HepG2 (cell line): ENCODE results near the gene CNTROB. TPM values are rescaled to one million over a fixed set of nuclear protein-coding genes. Genes with fewer than 3 reads are reported as not detected.

Experiments
- MEIS1 ChIP-seq: sonication (generic); formaldehyde crosslinking; IDR thresholded peaks from 2 replicates; pipeline ENCODE4 v1.9.0; 2021; ENCODE audit warnings: mild to moderate bottlenecking, missing genetic modification reagents, moderate library complexity, borderline replicate concordance
- NONO ChIP-seq, 2 experiments: fragments of 450-650 bp in 1 of 2; sonication (generic) in 1 of 2; formaldehyde crosslinking in 1 of 2; IDR thresholded peaks in 1 of 2; conservative IDR thresholded peaks in 1 of 2; 2 replicates each; pipeline versions ENCODE4 v1.6.1 to v1.8.0; 2017 to 2022; ENCODE audit warnings: mild to moderate bottlenecking in 1 of 2, missing genetic modification reagents in 1 of 2, moderate library complexity in 1 of 2
- PCBP1 ChIP-seq: fragments of 200-400 bp; formaldehyde crosslinking; IDR thresholded peaks from 2 replicates; pipeline ENCODE4 v1.6.1; 2017; ENCODE audit warnings: mild to moderate bottlenecking, low read depth, low read length, borderline replicate concordance
- POLR2A ChIP-seq, 2 experiments: IDR thresholded peaks; 2 replicates each; pipeline ENCODE4 v1.6.1; 2011; ENCODE audit warnings: low read depth in 2 of 2, low read length in 2 of 2, mild to moderate bottlenecking in 1 of 2, moderate library complexity in 1 of 2; ENCODE audit not compliant: insufficient read depth in 1 of 2
- SETDB1 ChIP-seq: sonication (generic); formaldehyde crosslinking; IDR thresholded peaks from 2 replicates; pipeline ENCODE4 v1.5.1; 2020; ENCODE audit warnings: missing genetic modification reagents, mild to moderate bottlenecking, borderline replicate concordance
- THAP8 ChIP-seq: sonication (generic); formaldehyde crosslinking; IDR thresholded peaks from 2 replicates; pipeline ENCODE4 v1.5.1; 2020; ENCODE audit warnings: missing genetic modification reagents, mild to moderate bottlenecking, borderline replicate concordance
- TSC22D2 ChIP-seq: sonication (generic); formaldehyde crosslinking; IDR thresholded peaks from 2 replicates; pipeline ENCODE4 v1.5.1; 2020; ENCODE audit warnings: missing genetic modification reagents, mild to moderate bottlenecking, borderline replicate concordance
- ZFP91 ChIP-seq: sonication (generic); formaldehyde crosslinking; IDR thresholded peaks from 2 replicates; pipeline ENCODE4 v1.9.0; 2022; ENCODE audit warnings: missing genetic modification reagents, mild to moderate bottlenecking, borderline replicate concordance
- ZFX ChIP-seq: sonication (generic); formaldehyde crosslinking; IDR thresholded peaks from 2 replicates; pipeline ENCODE4 v1.4.0; 2020; ENCODE audit warnings: mild to moderate bottlenecking, low read depth, missing genetic modification reagents, moderate library complexity
- ZNF577 ChIP-seq: sonication (generic); formaldehyde crosslinking; IDR thresholded peaks from 2 replicates; pipeline ENCODE4 v1.4.0; 2020; ENCODE audit warnings: mild to moderate bottlenecking, low read depth, missing genetic modification reagents, borderline replicate concordance
- ZNF597 ChIP-seq: sonication (generic); formaldehyde crosslinking; IDR thresholded peaks from 2 replicates; pipeline ENCODE4 v1.5.0; 2020; ENCODE audit warnings: missing genetic modification reagents
- ZNF773 ChIP-seq: sonication (generic); formaldehyde crosslinking; IDR thresholded peaks from 2 replicates; pipeline ENCODE4 v1.4.0; 2020; ENCODE audit warnings: missing genetic modification reagents, borderline replicate concordance
- polyA plus RNA-seq, 8 experiments: library from polyadenylated mRNA; depleted of rRNA in 3 of 8; stranded (reverse) in 7 of 8; unstranded in 1 of 8; fragments of >200 nt; fragmentation: Illumina TruSeq in 4 of 8; extraction: Trizol in 4 of 8; gene quantifications; 2 replicates each; pipeline versions ENCODE4 v1.2.1 to v1.2.3, GENCODE V29; 2011 to 2016; ENCODE audit warnings: low read depth in 4 of 8, missing spikeins in 1 of 8, mixed read lengths in 1 of 8; ENCODE audit not compliant: insufficient read depth in 1 of 8
- total RNA-seq, 5 experiments: library from RNA; depleted of rRNA; stranded (reverse); fragments of >200 nt; fragmentation: Illumina TruSeq; extraction: Trizol; gene quantifications; 2 replicates each; pipeline ENCODE4 v1.2.3, GENCODE V29; 2016; ENCODE audit warnings: low read depth in 1 of 5
- TF ChIP-seq, protein P1 (sequence below): sonication (generic); formaldehyde crosslinking; IDR thresholded peaks from 2 replicates; pipeline ENCODE4 v1.4.0; 2020; ENCODE audit warnings: mild to moderate bottlenecking, low read depth, missing genetic modification reagents
- TF ChIP-seq, protein P2 (sequence below): sonication (generic); formaldehyde crosslinking; IDR thresholded peaks from 2 replicates; pipeline ENCODE4 v1.8.1; 2023; ENCODE audit warnings: mild to moderate bottlenecking, inconsistent platforms, moderate library complexity, missing genetic modification reagents, borderline replicate concordance
- TF ChIP-seq, protein P3 (sequence below): sonication (generic); formaldehyde crosslinking; IDR thresholded peaks from 2 replicates; pipeline ENCODE4 v1.8.0; 2022; ENCODE audit warnings: mild to moderate bottlenecking, missing genetic modification reagents; ENCODE audit not compliant: insufficient replicate concordance
- TF ChIP-seq, protein P4 (sequence below): sonication (generic); formaldehyde crosslinking; IDR thresholded peaks from 2 replicates; pipeline ENCODE4 v1.8.0; 2022; ENCODE audit warnings: mild to moderate bottlenecking, missing genetic modification reagents, borderline replicate concordance

CNTROB gene
- total and polyA plus RNA-seq, 2 of the 13 experiments (the other 11 are each of a cell fraction or from before 2014, with no cell fraction given), result 21.2 to 24.1 TPM

DNA sequence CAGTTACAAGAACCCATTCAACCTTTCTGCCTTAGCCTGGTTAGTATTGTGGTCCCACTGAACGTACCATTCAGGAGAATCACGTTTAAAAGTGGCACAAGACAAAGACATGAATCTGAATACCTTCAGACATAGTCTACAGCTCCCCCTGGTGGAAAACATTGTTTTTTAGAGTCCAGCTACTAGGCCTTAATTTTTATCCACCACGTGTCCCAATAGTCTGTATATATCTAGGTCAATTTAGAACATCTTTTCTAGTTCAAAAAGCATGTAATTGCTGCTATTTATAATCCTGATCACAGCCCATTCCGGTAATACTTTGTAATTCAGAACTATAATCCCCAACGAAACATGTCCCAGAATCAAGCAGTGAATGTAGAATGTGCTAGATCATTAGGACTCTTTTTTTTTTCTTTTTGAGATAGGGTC lies 56.8 kb downstream of the CNTROB start (continued):
- TF ChIP-seq, protein P1, sequence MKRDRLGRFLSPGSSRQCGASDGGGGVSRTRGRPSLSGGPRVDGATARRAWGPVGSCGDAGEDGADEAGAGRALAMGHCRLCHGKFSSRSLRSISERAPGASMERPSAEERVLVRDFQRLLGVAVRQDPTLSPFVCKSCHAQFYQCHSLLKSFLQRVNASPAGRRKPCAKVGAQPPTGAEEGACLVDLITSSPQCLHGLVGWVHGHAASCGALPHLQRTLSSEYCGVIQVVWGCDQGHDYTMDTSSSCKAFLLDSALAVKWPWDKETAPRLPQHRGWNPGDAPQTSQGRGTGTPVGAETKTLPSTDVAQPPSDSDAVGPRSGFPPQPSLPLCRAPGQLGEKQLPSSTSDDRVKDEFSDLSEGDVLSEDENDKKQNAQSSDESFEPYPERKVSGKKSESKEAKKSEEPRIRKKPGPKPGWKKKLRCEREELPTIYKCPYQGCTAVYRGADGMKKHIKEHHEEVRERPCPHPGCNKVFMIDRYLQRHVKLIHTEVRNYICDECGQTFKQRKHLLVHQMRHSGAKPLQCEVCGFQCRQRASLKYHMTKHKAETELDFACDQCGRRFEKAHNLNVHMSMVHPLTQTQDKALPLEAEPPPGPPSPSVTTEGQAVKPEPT (CRISPR knock-in tag), result no peak
- TF ChIP-seq ZFP91 (no peak), ZNF597 (no peak), THAP8 (no peak), NONO (IDR thresholded peaks at IDR 0.05) (no peak), NONO (CRISPR knock-in tag; conservative IDR thresholded peaks at IDR 0.05) (no peak), ZNF773 (CRISPR knock-in tag) (no peak), TSC22D2 (CRISPR knock-in tag) (no peak), MEIS1 (CRISPR knock-in tag) (no peak), PCBP1 (no peak), POLR2A (IDR thresholded peaks at IDR 0.05; ENCODE audit: insufficient read depth in 1 of 2, low read depth in 2 of 2, low read length in 2 of 2) (no peak), ZFX (CRISPR knock-in tag) (peak; percentile 54), ZNF577 (CRISPR knock-in tag) (no peak), SETDB1 (CRISPR knock-in tag) (no peak)
- TF ChIP-seq, protein P2, sequence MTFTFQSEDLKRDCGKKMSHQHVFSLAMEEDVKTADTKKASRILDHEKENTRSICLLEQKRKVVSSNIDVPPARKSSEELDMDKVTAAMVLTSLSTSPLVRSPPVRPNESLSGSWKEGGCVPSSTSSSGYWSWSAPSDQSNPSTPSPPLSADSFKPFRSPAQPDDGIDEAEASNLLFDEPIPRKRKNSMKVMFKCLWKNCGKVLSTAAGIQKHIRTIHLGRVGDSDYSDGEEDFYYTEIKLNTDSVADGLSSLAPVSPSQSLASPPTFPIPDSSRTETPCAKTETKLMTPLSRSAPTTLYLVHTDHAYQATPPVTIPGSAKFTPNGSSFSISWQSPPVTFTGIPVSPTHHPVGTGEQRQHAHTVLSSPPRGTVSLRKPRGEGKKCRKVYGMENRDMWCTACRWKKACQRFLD, result no peak
- TF ChIP-seq, protein P3, sequence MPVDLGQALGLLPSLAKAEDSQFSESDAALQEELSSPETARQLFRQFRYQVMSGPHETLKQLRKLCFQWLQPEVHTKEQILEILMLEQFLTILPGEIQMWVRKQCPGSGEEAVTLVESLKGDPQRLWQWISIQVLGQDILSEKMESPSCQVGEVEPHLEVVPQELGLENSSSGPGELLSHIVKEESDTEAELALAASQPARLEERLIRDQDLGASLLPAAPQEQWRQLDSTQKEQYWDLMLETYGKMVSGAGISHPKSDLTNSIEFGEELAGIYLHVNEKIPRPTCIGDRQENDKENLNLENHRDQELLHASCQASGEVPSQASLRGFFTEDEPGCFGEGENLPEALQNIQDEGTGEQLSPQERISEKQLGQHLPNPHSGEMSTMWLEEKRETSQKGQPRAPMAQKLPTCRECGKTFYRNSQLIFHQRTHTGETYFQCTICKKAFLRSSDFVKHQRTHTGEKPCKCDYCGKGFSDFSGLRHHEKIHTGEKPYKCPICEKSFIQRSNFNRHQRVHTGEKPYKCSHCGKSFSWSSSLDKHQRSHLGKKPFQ (CRISPR knock-in tag), result no peak
- TF ChIP-seq, protein P4, sequence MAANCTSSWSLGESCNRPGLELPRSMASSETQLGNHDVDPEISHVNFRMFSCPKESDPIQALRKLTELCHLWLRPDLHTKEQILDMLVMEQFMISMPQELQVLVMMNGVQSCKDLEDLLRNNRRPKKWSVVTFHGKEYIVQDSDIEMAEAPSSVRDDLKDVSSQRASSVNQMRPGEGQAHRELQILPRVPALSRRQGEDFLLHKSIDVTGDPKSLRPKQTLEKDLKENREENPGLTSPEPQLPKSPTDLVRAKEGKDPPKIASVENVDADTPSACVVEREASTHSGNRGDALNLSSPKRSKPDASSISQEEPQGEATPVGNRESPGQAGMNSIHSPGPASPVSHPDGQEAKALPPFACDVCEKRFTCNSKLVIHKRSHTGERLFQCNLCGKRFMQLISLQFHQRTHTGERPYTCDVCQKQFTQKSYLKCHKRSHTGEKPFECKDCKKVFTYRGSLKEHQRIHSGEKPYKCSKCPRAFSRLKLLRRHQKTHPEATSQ, result no peak
